ENCODE data around the gene RSBN1.
A peak's percentile ranks its signal among the peaks of the same experiment; 100 is the strongest.

RSBN1 gene

DNA sequence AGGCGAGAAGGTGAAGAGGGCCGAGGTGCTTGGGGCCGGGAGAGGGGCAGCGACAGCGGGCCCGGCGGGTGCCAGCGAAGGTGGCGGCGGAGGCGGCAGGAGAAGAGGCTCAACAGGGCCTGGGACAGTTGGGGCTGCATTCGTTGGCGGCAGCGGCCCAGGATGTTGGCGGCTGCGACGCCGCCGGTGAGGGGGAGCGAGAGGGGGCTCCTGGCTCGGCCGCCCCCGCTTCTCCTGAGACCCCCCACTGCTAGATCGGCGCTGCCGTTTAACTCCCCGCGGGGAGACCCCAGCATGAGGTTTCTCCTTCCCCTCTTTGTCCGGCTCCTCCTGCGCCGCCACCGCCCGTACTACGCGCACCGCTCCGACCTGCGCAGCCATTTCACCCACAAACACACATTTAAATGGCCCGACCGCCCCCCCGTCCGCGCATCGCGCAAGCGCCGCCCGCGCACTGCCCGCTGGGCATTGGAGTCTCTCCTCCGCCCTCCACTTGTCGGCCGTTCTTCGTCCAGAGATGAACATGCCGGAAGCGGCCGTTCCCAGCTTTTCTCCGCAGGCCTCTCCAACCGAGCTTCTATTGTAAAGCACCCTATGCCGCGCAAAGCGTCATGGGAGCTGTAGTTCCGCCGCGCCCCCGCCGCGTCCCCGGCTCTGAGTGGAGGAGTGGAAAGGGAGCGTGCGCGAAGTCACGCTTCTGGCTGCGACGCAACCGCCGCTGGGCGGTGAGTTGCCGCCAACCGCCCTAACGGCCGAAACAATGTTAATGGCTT lies at the start of gene RSBN1:
Gene RSBN1, minus strand, starts transcription at position 589 of the 773 bp plus-strand sequence. Its CDS starts 64 bp downstream, at position 525.
- ChIA-PET CTCF (interaction anchor here (0.7 to 1.5 kb wide), 2 partner anchors 23 to 128 kb away, joined by 3 to 4 read pairs; no protein-coding TSS in a partner anchor), POLR2A (interaction anchor here (0.6 to 2.6 kb wide), 11 partner anchors 8 to 665 kb away, joined by 3 to 31 read pairs (median 7); partner anchors contain the start of genes AP4B1, HIPK1 and PHTF1)

DNA sequence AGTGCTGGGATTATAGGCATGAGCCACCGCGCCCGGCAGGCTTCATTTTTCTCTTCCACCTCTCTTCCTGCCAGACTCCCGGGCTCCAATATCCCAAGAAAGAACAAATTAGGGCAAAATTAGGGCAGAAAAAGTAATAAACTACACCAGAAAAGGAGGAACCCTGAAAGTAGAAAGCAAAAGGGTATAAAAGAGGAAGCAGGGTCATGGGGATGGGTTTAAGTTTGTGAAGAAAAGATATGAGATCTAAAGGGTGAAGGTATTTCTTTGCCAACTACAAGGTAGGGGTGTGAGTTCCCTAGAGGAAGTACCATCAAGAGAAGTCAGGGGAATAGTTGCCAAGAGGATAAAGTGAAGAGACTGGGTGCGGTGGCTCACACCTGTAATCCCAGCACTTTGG lies 49.4 kb upstream of the RSBN1 start:
- CTCF ChIA-PET, result no interaction called here
- TF ChIP-seq FOXA1 (IDR thresholded peaks at IDR 0.05) (no peak), TARDBP (IDR thresholded peaks at IDR 0.05) (no peak), HDGF (IDR thresholded peaks at IDR 0.05; ENCODE audit: borderline replicate concordance) (no peak), L3MBTL2 (conservative IDR thresholded peaks at IDR 0.05) (no peak), SP1 (IDR thresholded peaks at IDR 0.05) (no peak), PKNOX1 (IDR thresholded peaks at IDR 0.05) (no peak)

More for the DNA sequence above, at the start of gene RSBN1:
- no peak for TF ChIP-seq SP1 (IDR thresholded peaks at IDR 0.05)
- TF ChIP-seq FOXK2 (IDR thresholded peaks at IDR 0.05), result no peak
- TF ChIP-seq ARNT (IDR thresholded peaks at IDR 0.05), result no peak
- no peak for TF ChIP-seq BHLHE40 (IDR thresholded peaks at IDR 0.05; ENCODE audit: borderline replicate concordance)
- no peak for TF ChIP-seq FOXA1 (IDR thresholded peaks at IDR 0.05)
- TF ChIP-seq LEF1 (IDR thresholded peaks at IDR 0.05; ENCODE audit: borderline replicate concordance), result no peak
- TF ChIP-seq ELF4 (IDR thresholded peaks at IDR 0.05), result peak; percentile 88
- TF ChIP-seq TARDBP (IDR thresholded peaks at IDR 0.05), result no peak
- peak; percentile 80; the same call in 1 of the 2 replicates for TF ChIP-seq FOXM1 (IDR thresholded peaks at IDR 0.05; ENCODE audit: borderline replicate concordance)
- no peak for TF ChIP-seq SUZ12 (IDR thresholded peaks at IDR 0.05)
- no peak for TF ChIP-seq ZNF384 (IDR thresholded peaks at IDR 0.05)
- no peak for TF ChIP-seq CTBP1 (IDR thresholded peaks at IDR 0.05; ENCODE audit: borderline replicate concordance)
- peak; percentile 95 for TF ChIP-seq L3MBTL2 (conservative IDR thresholded peaks at IDR 0.05)
- peak; percentile 61 for TF ChIP-seq PKNOX1 (IDR thresholded peaks at IDR 0.05)
- no peak for TF ChIP-seq NFRKB (IDR thresholded peaks at IDR 0.05)
- TF ChIP-seq HDGF (IDR thresholded peaks at IDR 0.05; ENCODE audit: borderline replicate concordance), result no peak
- peak; percentile 96 for DNase-seq (ENCODE audit: extremely low spot score)

GRCh38 chr1:113860891-113861290 lies 48.6 kb upstream of the RSBN1 start:
- ChIA-PET CTCF (interaction anchor here (0.8 kb wide), 1 partner anchor 45 kb away, joined by 4 read pairs; no protein-coding TSS in a partner anchor), POLR2A (interaction anchor here (1.4 kb wide), 1 partner anchor 44 kb away, joined by 5 read pairs; the partner anchor contains the start of genes AP4B1 and DCLRE1B)
- DNase-seq (ENCODE audit: extremely low spot score), result no peak
- TF ChIP-seq HDGF (IDR thresholded peaks at IDR 0.05; ENCODE audit: borderline replicate concordance) (no peak), TARDBP (IDR thresholded peaks at IDR 0.05) (no peak), ARNT (IDR thresholded peaks at IDR 0.05) (no peak), SUZ12 (IDR thresholded peaks at IDR 0.05) (no peak), ELF4 (IDR thresholded peaks at IDR 0.05) (no peak)

More for the DNA sequence above, 49.4 kb upstream of the RSBN1 start:
- no peak for DNase-seq (ENCODE audit: extremely low spot score)
- POLR2A ChIA-PET, result no interaction called here

GRCh38 chr1:113859478-113860175 lies 47.4 kb upstream of the RSBN1 start:
- no peak for DNase-seq (ENCODE audit: extremely low spot score)
- POLR2A ChIA-PET, result interaction anchor here (0.6 to 1.4 kb wide), 2 partner anchors 14 to 45 kb away, joined by 4 to 5 read pairs; partner anchors contain the start of genes AP4B1 and DCLRE1B
- TF ChIP-seq ZNF384 (IDR thresholded peaks at IDR 0.05), result no peak
- TF ChIP-seq ELF4 (IDR thresholded peaks at IDR 0.05), result no peak
- no peak for TF ChIP-seq SP1 (IDR thresholded peaks at IDR 0.05)
- TF ChIP-seq FOXK2 (IDR thresholded peaks at IDR 0.05), result no peak
- CTCF ChIA-PET, result interaction anchor here (0.6 to 1.1 kb wide), 3 partner anchors 10 to 1193 kb away, joined by 3 to 5 read pairs (median 3); no protein-coding TSS in a partner anchor

GRCh38 chr1:113858982-113859381 lies 46.7 kb upstream of the RSBN1 start:
- DNase-seq (ENCODE audit: extremely low spot score), result no peak
- no peak for TF ChIP-seq FOXM1 (IDR thresholded peaks at IDR 0.05; ENCODE audit: borderline replicate concordance)
- no peak for TF ChIP-seq HDGF (IDR thresholded peaks at IDR 0.05; ENCODE audit: borderline replicate concordance)
- TF ChIP-seq BHLHE40 (IDR thresholded peaks at IDR 0.05; ENCODE audit: borderline replicate concordance), result no peak
- no peak for TF ChIP-seq ARNT (IDR thresholded peaks at IDR 0.05)
- no peak for TF ChIP-seq SP1 (IDR thresholded peaks at IDR 0.05)
- ChIA-PET POLR2A (interaction anchor here (0.6 kb wide), 1 partner anchor 15 kb away, joined by 4 read pairs; no protein-coding TSS in a partner anchor), CTCF (no interaction called here)

- ChIA-PET POLR2A (no interaction called here), CTCF (interaction anchor here (0.6 kb wide), 1 partner anchor 119 kb away, joined by 7 read pairs; no protein-coding TSS in a partner anchor)
- no peak for TF ChIP-seq TARDBP (IDR thresholded peaks at IDR 0.05)
- TF ChIP-seq CTBP1 (IDR thresholded peaks at IDR 0.05; ENCODE audit: borderline replicate concordance), result no peak
- no peak for TF ChIP-seq FOXA1 (IDR thresholded peaks at IDR 0.05)
- no peak for TF ChIP-seq HDGF (IDR thresholded peaks at IDR 0.05; ENCODE audit: borderline replicate concordance)
- no peak for TF ChIP-seq LEF1 (IDR thresholded peaks at IDR 0.05; ENCODE audit: borderline replicate concordance)
- no peak for TF ChIP-seq L3MBTL2 (conservative IDR thresholded peaks at IDR 0.05)
- TF ChIP-seq BHLHE40 (IDR thresholded peaks at IDR 0.05; ENCODE audit: borderline replicate concordance), result no peak
- TF ChIP-seq NFRKB (IDR thresholded peaks at IDR 0.05), result no peak
- TF ChIP-seq SP1 (IDR thresholded peaks at IDR 0.05), result no peak
- TF ChIP-seq PKNOX1 (IDR thresholded peaks at IDR 0.05), result no peak
- no peak for TF ChIP-seq FOXK2 (IDR thresholded peaks at IDR 0.05)
- no peak for DNase-seq (ENCODE audit: extremely low spot score)
Observed at GRCh38 chr1:113858418-113858817, 46.1 kb upstream of the RSBN1 start.
